Liver (tissue), 9 donors: ENCODE measurements around the gene STK39. TPM values are rescaled to one million over a fixed set of nuclear protein-coding genes. Genes with fewer than 3 reads are reported as not detected.

Experiments used
- DNase-seq: peaks from one replicate; pipeline ENCODE4 v3.0.0-alpha.2; 2017; ENCODE audit warnings: low spot score
- H3K27ac ChIP-seq, 2 donors: one replicate each; pipeline ENCODE4 v1.7.0; 2013; ENCODE audit warnings: inconsistent platforms in 2 of 2, low read length in 2 of 2, control low read depth in 1 of 2, low read depth in 1 of 2, mild to moderate bottlenecking in 1 of 2
- H3K27me3 ChIP-seq, 4 donors: one replicate each; pipeline versions ENCODE4 v1.6.1 to v1.7.0; 2013; ENCODE audit warnings: low read length in 3 of 4, inconsistent platforms in 1 of 4, mild to moderate bottlenecking in 1 of 4, moderate library complexity in 1 of 4; ENCODE audit not compliant: control insufficient read depth in 4 of 4, insufficient read depth in 4 of 4
- H3K36me3 ChIP-seq, 4 donors: one replicate each; pipeline versions ENCODE4 v1.6.1 to v1.7.0; 2013; ENCODE audit warnings: low read length in 3 of 4, mild to moderate bottlenecking in 3 of 4, low read depth in 1 of 4, moderate library complexity in 1 of 4; ENCODE audit not compliant: control insufficient read depth in 4 of 4, insufficient read depth in 3 of 4
- H3K4me1 ChIP-seq, 4 donors: one replicate each; pipeline versions ENCODE4 v1.6.1 to v1.7.0; 2013; ENCODE audit warnings: low read length in 3 of 4, mild to moderate bottlenecking in 3 of 4, moderate library complexity in 1 of 4; ENCODE audit not compliant: control insufficient read depth in 4 of 4, insufficient read depth in 4 of 4
- H3K4me3 ChIP-seq, 3 donors: one replicate each; pipeline versions ENCODE4 v1.6.1 to v1.7.0; 2013; ENCODE audit warnings: low read length in 3 of 3, control low read depth in 1 of 3, low read depth in 1 of 3, mild to moderate bottlenecking in 1 of 3
- H3K9ac ChIP-seq, 2 donors: one replicate each; pipeline ENCODE4 v1.7.0; 2013; ENCODE audit warnings: low read length in 2 of 2, mild to moderate bottlenecking in 2 of 2, moderate library complexity in 2 of 2, control low read depth in 1 of 2, low read depth in 1 of 2
- H3K9me3 ChIP-seq, 4 donors: one replicate each; pipeline versions ENCODE4 v1.6.1 to v1.7.0; 2013; ENCODE audit warnings: low read length in 3 of 4; ENCODE audit not compliant: control insufficient read depth in 4 of 4
- EGR1 ChIP-seq, 2 donors: IDR thresholded peaks; 2 replicates each; pipeline ENCODE4 v1.6.1; 2016 to 2018; ENCODE audit warnings: antibody characterized with exemption in 2 of 2, low read depth in 2 of 2
- FOXA1 ChIP-seq: IDR thresholded peaks from 2 replicates; pipeline ENCODE4 v1.6.1; 2016; ENCODE audit warnings: antibody characterized with exemption
- FOXA2 ChIP-seq: IDR thresholded peaks from 2 replicates; pipeline ENCODE4 v1.6.1; 2016; ENCODE audit warnings: antibody characterized with exemption
- GABPA ChIP-seq, 2 donors: IDR thresholded peaks in 1 of 2; conservative IDR thresholded peaks in 1 of 2; 2 replicates each; pipeline ENCODE4 v1.6.1; 2016; ENCODE audit warnings: antibody characterized with exemption in 2 of 2, mild to moderate bottlenecking in 1 of 2, moderate library complexity in 1 of 2
- HNF4A ChIP-seq, 2 donors: conservative IDR thresholded peaks; 2 replicates each; pipeline ENCODE4 v1.6.1; 2016; ENCODE audit warnings: antibody characterized with exemption in 2 of 2, mild to moderate bottlenecking in 2 of 2
- HNF4G ChIP-seq: IDR thresholded peaks from 2 replicates; pipeline ENCODE4 v1.6.1; 2016; ENCODE audit warnings: antibody characterized with exemption
- JUND ChIP-seq, 2 donors: IDR thresholded peaks; 2 replicates each; pipeline ENCODE4 v1.6.1; 2016; ENCODE audit warnings: antibody characterized with exemption in 2 of 2
- NR2F2 ChIP-seq: IDR thresholded peaks from 2 replicates; pipeline ENCODE4 v1.6.1; 2016; ENCODE audit warnings: antibody characterized with exemption
- RAD21 ChIP-seq, 2 donors: IDR thresholded peaks; 2 replicates each; pipeline ENCODE4 v1.6.1; 2016; ENCODE audit warnings: antibody characterized with exemption in 2 of 2, mild to moderate bottlenecking in 2 of 2
- RXRA ChIP-seq, 2 donors: IDR thresholded peaks; 2 replicates each; pipeline ENCODE4 v1.6.1; 2017 to 2018; ENCODE audit warnings: antibody characterized with exemption in 2 of 2, mild to moderate bottlenecking in 1 of 2
- SP1 ChIP-seq: IDR thresholded peaks from 2 replicates; pipeline ENCODE4 v1.6.1; 2018; ENCODE audit warnings: antibody characterized with exemption, mild to moderate bottlenecking
- TAF1 ChIP-seq: conservative IDR thresholded peaks from 2 replicates; pipeline ENCODE4 v1.6.1; 2016; ENCODE audit warnings: antibody characterized with exemption, mild to moderate bottlenecking
- YY1 ChIP-seq: IDR thresholded peaks from 2 replicates; pipeline ENCODE4 v1.6.1; 2016; ENCODE audit warnings: antibody characterized with exemption, mild to moderate bottlenecking
- WGBS: extraction: QIAGEN DNeasy Blood & Tissue Kit; methylation state at CpG from one replicate; pipeline ENCODE4 v1.1.7; 2013; 5-methylcytosine and 5-hydroxymethylcytosine counted together
- polyA plus RNA-seq, 2 donors: library from polyadenylated mRNA; stranded (reverse) in 1 of 2; unstranded in 1 of 2; fragments of 200-250 nt in 1 of 2; fragments of >200 nt in 1 of 2; fragmentation: Nextera tagmentation in 1 of 2; extraction: Ambion mirVana in 1 of 2; gene quantifications; one replicate each; pipeline versions ENCODE4 v1.2.1 to v1.2.3, GENCODE V29; 2013 to 2015
- total RNA-seq, 2 donors: library from RNA; depleted of rRNA; stranded (reverse); fragments of >200 nt; gene quantifications; one replicate each; pipeline ENCODE4 v1.2.3, GENCODE V29; 2014
- TF ChIP-seq, protein P1 (sequence below): fragments of 150-350 bp; IDR thresholded peaks from 2 replicates; pipeline ENCODE4 v1.5.1; 2017; ENCODE audit warnings: improper control_type of control experiment, low read depth, low read length; ENCODE audit not compliant: missing input control
- TF ChIP-seq, protein P2 (sequence below): IDR thresholded peaks from 2 replicates; pipeline ENCODE4 v1.6.1; 2016; ENCODE audit warnings: antibody characterized with exemption
- TF ChIP-seq, protein P3 (sequence below): IDR thresholded peaks from 2 replicates; pipeline ENCODE4 v1.6.1; 2016; ENCODE audit warnings: antibody characterized with exemption, mild to moderate bottlenecking
- TF ChIP-seq, protein P4 (sequence below): IDR thresholded peaks from 2 replicates; pipeline ENCODE4 v1.6.1; 2016; ENCODE audit warnings: antibody characterized with exemption
- TF ChIP-seq, protein P5 (sequence below): IDR thresholded peaks from 2 replicates; pipeline ENCODE4 v1.6.1; 2016; ENCODE audit warnings: antibody characterized with exemption
- donor health status: healthy.
- donor health status: healthy.
- donor health status: healthy.
- donor health status: healthy.
- donor health status: healthy.

STK39 gene
- total and polyA plus RNA-seq, 4 donors, result 0.29 to 1.8 (median 0.73) TPM

DNA sequence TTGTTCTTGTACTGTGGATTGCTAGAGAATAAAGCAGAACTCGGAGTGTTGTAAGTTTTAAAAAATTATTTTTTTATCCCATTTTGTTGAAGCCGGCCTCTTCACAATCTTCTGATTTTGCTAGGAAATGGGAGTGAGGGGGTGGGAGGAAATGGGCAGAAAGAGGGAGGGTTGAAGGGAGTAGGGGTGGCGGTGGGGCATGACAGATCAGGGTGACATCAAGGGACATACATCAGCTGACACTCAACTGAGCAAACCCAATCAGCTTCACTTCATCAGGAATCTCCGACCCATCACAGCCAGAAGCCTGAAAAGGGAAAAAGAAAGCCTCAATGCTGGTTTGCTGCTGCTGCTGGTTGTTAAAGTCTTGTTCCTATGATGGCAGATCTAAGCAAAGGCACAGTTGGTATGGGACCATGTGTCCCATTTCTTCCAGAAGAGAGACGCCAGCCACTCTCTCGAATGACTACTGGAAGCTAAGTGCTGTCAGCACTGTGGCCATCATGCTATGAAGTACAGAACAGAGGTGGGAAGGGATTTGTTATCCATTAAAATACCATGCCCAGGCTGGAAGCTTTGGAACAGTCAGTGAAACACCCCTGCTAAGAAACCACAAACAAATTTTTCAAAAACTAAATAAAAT, 292.0 kb downstream of the STK39 start:
- Histone ChIP-seq H3K9me3 (no peaks in the 10 kb centered on the region), H3K36me3 (no peaks in the 10 kb centered on the region), H3K4me3 (no peak overlapping the region), H3K27ac (no peak overlapping the region), H3K4me1 (no peaks in the 10 kb centered on the region), H3K27me3 (no peaks in the 10 kb centered on the region), H3K9ac (no peak overlapping the region)
- WGBS, result 91% methylated on average over 6 of the region's 6 CpGs
- DNase-seq, result no peak
- no peak for TF ChIP-seq JUND (IDR thresholded peaks at IDR 0.05)
- no peak for TF ChIP-seq HNF4G
- no peak for TF ChIP-seq TAF1
- no peak for TF ChIP-seq NR2F2
- TF ChIP-seq FOXA1, result no peak
- TF ChIP-seq, protein P1, sequence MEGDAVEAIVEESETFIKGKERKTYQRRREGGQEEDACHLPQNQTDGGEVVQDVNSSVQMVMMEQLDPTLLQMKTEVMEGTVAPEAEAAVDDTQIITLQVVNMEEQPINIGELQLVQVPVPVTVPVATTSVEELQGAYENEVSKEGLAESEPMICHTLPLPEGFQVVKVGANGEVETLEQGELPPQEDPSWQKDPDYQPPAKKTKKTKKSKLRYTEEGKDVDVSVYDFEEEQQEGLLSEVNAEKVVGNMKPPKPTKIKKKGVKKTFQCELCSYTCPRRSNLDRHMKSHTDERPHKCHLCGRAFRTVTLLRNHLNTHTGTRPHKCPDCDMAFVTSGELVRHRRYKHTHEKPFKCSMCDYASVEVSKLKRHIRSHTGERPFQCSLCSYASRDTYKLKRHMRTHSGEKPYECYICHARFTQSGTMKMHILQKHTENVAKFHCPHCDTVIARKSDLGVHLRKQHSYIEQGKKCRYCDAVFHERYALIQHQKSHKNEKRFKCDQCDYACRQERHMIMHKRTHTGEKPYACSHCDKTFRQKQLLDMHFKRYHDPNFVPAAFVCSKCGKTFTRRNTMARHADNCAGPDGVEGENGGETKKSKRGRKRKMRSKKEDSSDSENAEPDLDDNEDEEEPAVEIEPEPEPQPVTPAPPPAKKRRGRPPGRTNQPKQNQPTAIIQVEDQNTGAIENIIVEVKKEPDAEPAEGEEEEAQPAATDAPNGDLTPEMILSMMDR, result no peak
- no peak for TF ChIP-seq SP1
- no peak for TF ChIP-seq FOXA2
- no peak for TF ChIP-seq YY1
- no peak for TF ChIP-seq HNF4A (conservative IDR thresholded peaks at IDR 0.05)
- TF ChIP-seq, protein P2, sequence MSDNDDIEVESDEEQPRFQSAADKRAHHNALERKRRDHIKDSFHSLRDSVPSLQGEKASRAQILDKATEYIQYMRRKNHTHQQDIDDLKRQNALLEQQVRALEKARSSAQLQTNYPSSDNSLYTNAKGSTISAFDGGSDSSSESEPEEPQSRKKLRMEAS, result no peak
- TF ChIP-seq EGR1 (IDR thresholded peaks at IDR 0.05; ENCODE audit: low read depth in 2 of 2), result no peak
- no peak for TF ChIP-seq RXRA (IDR thresholded peaks at IDR 0.05)
- TF ChIP-seq, protein P3, sequence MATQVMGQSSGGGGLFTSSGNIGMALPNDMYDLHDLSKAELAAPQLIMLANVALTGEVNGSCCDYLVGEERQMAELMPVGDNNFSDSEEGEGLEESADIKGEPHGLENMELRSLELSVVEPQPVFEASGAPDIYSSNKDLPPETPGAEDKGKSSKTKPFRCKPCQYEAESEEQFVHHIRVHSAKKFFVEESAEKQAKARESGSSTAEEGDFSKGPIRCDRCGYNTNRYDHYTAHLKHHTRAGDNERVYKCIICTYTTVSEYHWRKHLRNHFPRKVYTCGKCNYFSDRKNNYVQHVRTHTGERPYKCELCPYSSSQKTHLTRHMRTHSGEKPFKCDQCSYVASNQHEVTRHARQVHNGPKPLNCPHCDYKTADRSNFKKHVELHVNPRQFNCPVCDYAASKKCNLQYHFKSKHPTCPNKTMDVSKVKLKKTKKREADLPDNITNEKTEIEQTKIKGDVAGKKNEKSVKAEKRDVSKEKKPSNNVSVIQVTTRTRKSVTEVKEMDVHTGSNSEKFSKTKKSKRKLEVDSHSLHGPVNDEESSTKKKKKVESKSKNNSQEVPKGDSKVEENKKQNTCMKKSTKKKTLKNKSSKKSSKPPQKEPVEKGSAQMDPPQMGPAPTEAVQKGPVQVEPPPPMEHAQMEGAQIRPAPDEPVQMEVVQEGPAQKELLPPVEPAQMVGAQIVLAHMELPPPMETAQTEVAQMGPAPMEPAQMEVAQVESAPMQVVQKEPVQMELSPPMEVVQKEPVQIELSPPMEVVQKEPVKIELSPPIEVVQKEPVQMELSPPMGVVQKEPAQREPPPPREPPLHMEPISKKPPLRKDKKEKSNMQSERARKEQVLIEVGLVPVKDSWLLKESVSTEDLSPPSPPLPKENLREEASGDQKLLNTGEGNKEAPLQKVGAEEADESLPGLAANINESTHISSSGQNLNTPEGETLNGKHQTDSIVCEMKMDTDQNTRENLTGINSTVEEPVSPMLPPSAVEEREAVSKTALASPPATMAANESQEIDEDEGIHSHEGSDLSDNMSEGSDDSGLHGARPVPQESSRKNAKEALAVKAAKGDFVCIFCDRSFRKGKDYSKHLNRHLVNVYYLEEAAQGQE, result no peak
- TF ChIP-seq, protein P4, sequence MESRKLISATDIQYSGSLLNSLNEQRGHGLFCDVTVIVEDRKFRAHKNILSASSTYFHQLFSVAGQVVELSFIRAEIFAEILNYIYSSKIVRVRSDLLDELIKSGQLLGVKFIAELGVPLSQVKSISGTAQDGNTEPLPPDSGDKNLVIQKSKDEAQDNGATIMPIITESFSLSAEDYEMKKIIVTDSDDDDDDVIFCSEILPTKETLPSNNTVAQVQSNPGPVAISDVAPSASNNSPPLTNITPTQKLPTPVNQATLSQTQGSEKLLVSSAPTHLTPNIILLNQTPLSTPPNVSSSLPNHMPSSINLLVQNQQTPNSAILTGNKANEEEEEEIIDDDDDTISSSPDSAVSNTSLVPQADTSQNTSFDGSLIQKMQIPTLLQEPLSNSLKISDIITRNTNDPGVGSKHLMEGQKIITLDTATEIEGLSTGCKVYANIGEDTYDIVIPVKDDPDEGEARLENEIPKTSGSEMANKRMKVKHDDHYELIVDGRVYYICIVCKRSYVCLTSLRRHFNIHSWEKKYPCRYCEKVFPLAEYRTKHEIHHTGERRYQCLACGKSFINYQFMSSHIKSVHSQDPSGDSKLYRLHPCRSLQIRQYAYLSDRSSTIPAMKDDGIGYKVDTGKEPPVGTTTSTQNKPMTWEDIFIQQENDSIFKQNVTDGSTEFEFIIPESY, result no peak
- no peak for TF ChIP-seq GABPA (IDR thresholded peaks at IDR 0.05 in 1 of 2, conservative IDR thresholded peaks at IDR 0.05 in 1 of 2)
- TF ChIP-seq RAD21 (IDR thresholded peaks at IDR 0.05), result no peak
- TF ChIP-seq, protein P5, sequence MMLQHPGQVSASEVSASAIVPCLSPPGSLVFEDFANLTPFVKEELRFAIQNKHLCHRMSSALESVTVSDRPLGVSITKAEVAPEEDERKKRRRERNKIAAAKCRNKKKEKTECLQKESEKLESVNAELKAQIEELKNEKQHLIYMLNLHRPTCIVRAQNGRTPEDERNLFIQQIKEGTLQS, result no peak
